Muscle layer of colon (tissue), 2 donors: ENCODE results near the gene ITGA2B.
"Not testable (repeated sequence)": the region's sequence is repeated elsewhere in the genome, so short reads cannot be mapped to it uniquely, and the experiment has no call there.

Source experiments
- H3K27ac ChIP-seq: one replicate; pipeline ENCODE4 v1.7.0; 2013; ENCODE audit warnings: low read depth, mild to moderate bottlenecking, low read length, moderate library complexity
- H3K27me3 ChIP-seq, 2 donors: one replicate each; pipeline ENCODE4 v1.7.0; 2013; ENCODE audit warnings: low read length in 2 of 2, mild to moderate bottlenecking in 2 of 2; ENCODE audit not compliant: insufficient read depth in 2 of 2, control insufficient read depth in 1 of 2
- H3K36me3 ChIP-seq: one replicate; pipeline ENCODE4 v1.7.0; 2013; ENCODE audit warnings: mild to moderate bottlenecking, low read length; ENCODE audit not compliant: insufficient read depth
- H3K4me1 ChIP-seq: one replicate; pipeline ENCODE4 v1.7.0; 2013; ENCODE audit warnings: mild to moderate bottlenecking, low read length; ENCODE audit not compliant: insufficient read depth
- H3K4me3 ChIP-seq, 2 donors: one replicate each; pipeline ENCODE4 v1.7.0; 2013; ENCODE audit warnings: low read length in 2 of 2, low read depth in 1 of 2, mild to moderate bottlenecking in 1 of 2, moderate library complexity in 1 of 2
- H3K9ac ChIP-seq: one replicate; pipeline ENCODE4 v1.7.0; 2013; ENCODE audit warnings: low read length
- H3K9me3 ChIP-seq: one replicate; pipeline ENCODE4 v1.7.0; 2013; ENCODE audit warnings: mild to moderate bottlenecking, low read length
- donor health status: abdominal sarcoma.
- donor health status: Adenocarcinoma of cecum.

Gene ITGA2B

GRCh38 chr17:44378171-44378705 lies 11.2 kb downstream of the ITGA2B start:
- H3K9ac ChIP-seq = no peak overlapping the region
- H3K4me1 ChIP-seq = peaks cover 4% of the 10 kb centered on the region
- no peaks in the 10 kb centered on the region for H3K36me3 ChIP-seq
- no peaks in the 10 kb centered on the region for H3K27me3 ChIP-seq
- H3K27ac ChIP-seq = no peak overlapping the region
- H3K9me3 ChIP-seq = no peaks in the 10 kb centered on the region
- no peak overlapping the region for H3K4me3 ChIP-seq

GRCh38 chr17:44376779-44377178 lies 12.7 kb downstream of the ITGA2B start:
- no peak overlapping the region for H3K9ac ChIP-seq
- H3K36me3 ChIP-seq = no peaks in the 10 kb centered on the region
- no peaks in the 10 kb centered on the region for H3K27me3 ChIP-seq
- H3K4me3 ChIP-seq = no peak overlapping the region
- peaks cover 4% of the 10 kb centered on the region for H3K4me1 ChIP-seq
- no peak overlapping the region for H3K27ac ChIP-seq
- no peaks in the 10 kb centered on the region for H3K9me3 ChIP-seq

GRCh38 chr17:44376124-44376523 lies 13.3 kb downstream of the ITGA2B start:
- Histone ChIP-seq H3K36me3 (no peaks in the 10 kb centered on the region), H3K4me1 (peaks cover 4% of the 10 kb centered on the region), H3K4me3 (no peak overlapping the region), H3K9ac (no peak overlapping the region), H3K27ac (no peak overlapping the region), H3K9me3 (no peaks in the 10 kb centered on the region), H3K27me3 (no peaks in the 10 kb centered on the region)

- H3K36me3 ChIP-seq = no peaks in the 10 kb centered on the region
- H3K9me3 ChIP-seq = no peaks in the 10 kb centered on the region
- peaks cover 4% of the 10 kb centered on the region for H3K4me1 ChIP-seq
- no peak overlapping the region for H3K9ac ChIP-seq
- H3K4me3 ChIP-seq = no peak overlapping the region
- H3K27ac ChIP-seq = no peak overlapping the region
- no peaks in the 10 kb centered on the region for H3K27me3 ChIP-seq
These were observed 14.0 kb downstream of the ITGA2B start for GRCh38 chr17:44375196-44376017.

- Histone ChIP-seq H3K4me1 (peaks cover 4% of the 10 kb centered on the region), H3K27ac (no peak overlapping the region), H3K4me3 (no peak overlapping the region), H3K9ac (no peak overlapping the region), H3K27me3 (no peaks in the 10 kb centered on the region), H3K36me3 (no peaks in the 10 kb centered on the region), H3K9me3 (no peaks in the 10 kb centered on the region)
These were observed 14.9 kb downstream of the ITGA2B start for GRCh38 chr17:44374306-44375195.

- Histone ChIP-seq H3K4me1 (peaks cover 4% of the 10 kb centered on the region), H3K4me3 (no peak overlapping the region), H3K27me3 (no peaks in the 10 kb centered on the region), H3K27ac (no peak overlapping the region), H3K9me3 (no peaks in the 10 kb centered on the region), H3K36me3 (no peaks in the 10 kb centered on the region), H3K9ac (no peak overlapping the region)
These were observed 17.4 kb downstream of the ITGA2B start for GRCh38 chr17:44372036-44372435.

- H3K36me3 ChIP-seq, H3K27ac ChIP-seq, H3K9ac ChIP-seq, H3K4me3 ChIP-seq, H3K9me3 ChIP-seq, H3K4me1 ChIP-seq, H3K27me3 ChIP-seq: not testable (repeated sequence)
These were observed 19.9 kb downstream of the ITGA2B start for GRCh38 chr17:44369414-44370023.

- H3K4me1 ChIP-seq, H3K9ac ChIP-seq, H3K9me3 ChIP-seq, H3K27ac ChIP-seq, H3K36me3 ChIP-seq, H3K27me3 ChIP-seq, H3K4me3 ChIP-seq: not testable (repeated sequence)
These were observed 20.8 kb downstream of the ITGA2B start for GRCh38 chr17:44368391-44369243.

- Histone ChIP-seq H3K9me3 (no peaks in the 10 kb centered on the region), H3K4me1 (peaks cover 12% of the 10 kb centered on the region), H3K36me3 (no peaks in the 10 kb centered on the region), H3K27me3 (peaks cover 0 to 9% of the 10 kb centered on the region in 2 donors), H3K27ac (no peak overlapping the region), H3K9ac (no peak overlapping the region), H3K4me3 (no peak overlapping the region)
These were observed 22.0 kb downstream of the ITGA2B start for GRCh38 chr17:44367231-44367979.

GRCh38 chr17:44365051-44365450 lies 24.4 kb downstream of the ITGA2B start:
- not testable (repeated sequence) for H3K9me3 ChIP-seq, H3K27ac ChIP-seq, H3K9ac ChIP-seq, H3K36me3 ChIP-seq, H3K4me3 ChIP-seq
- peaks cover 0 to 14% of the 10 kb centered on the region in 2 donors for H3K27me3 ChIP-seq
- H3K4me1 ChIP-seq = peaks cover 16% of the 10 kb centered on the region
